Measurements from ENCODE around the gene MAML2. TPM values are rescaled to one million over a fixed set of nuclear protein-coding genes. Genes with fewer than 3 reads are reported as not detected.

The MAML2 gene
- total RNA-seq, 2 experiments from 2014 or later: 11.8 to 12.5 TPM

DNA sequence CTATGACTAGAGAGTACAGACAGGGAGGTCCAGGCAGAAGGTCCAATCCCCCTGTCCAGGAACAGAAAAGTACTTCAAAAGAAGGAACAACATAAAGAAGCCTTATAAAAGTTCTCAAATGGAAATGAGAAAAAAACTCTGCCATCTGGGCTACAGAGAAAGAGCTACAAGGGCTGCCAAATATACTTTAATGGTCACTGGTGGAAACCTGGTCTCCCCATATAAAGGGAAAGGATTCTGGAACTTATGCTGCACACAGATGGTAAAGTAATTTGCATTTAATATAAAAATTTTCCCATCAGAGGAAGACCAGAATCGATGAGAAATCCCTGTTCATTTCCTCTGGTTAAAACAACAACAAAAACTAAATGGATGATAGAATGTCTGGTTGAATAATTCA is 299.7 kb downstream of the MAML2 start:
- H3K36me3 Mint-ChIP-seq (ENCODE audit: low read depth): peaks cover 14% of the 10 kb centered on the region
- no peaks in the 10 kb centered on the region for H3K9me3 Mint-ChIP-seq
- POLR2A ChIA-PET: no interaction called here
- no peak overlapping the region for H3K4me3 Mint-ChIP-seq
- no peaks in the 10 kb centered on the region for H3K27me3 Mint-ChIP-seq
- intact Hi-C loops (cut with micrococcal nuclease): no loop called here
- CTCF ChIA-PET: no interaction called here
- TF ChIP-seq, protein P1, sequence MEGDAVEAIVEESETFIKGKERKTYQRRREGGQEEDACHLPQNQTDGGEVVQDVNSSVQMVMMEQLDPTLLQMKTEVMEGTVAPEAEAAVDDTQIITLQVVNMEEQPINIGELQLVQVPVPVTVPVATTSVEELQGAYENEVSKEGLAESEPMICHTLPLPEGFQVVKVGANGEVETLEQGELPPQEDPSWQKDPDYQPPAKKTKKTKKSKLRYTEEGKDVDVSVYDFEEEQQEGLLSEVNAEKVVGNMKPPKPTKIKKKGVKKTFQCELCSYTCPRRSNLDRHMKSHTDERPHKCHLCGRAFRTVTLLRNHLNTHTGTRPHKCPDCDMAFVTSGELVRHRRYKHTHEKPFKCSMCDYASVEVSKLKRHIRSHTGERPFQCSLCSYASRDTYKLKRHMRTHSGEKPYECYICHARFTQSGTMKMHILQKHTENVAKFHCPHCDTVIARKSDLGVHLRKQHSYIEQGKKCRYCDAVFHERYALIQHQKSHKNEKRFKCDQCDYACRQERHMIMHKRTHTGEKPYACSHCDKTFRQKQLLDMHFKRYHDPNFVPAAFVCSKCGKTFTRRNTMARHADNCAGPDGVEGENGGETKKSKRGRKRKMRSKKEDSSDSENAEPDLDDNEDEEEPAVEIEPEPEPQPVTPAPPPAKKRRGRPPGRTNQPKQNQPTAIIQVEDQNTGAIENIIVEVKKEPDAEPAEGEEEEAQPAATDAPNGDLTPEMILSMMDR (IDR thresholded peaks at IDR 0.05): no peak
- no peak for ATAC-seq
- H3K27ac Mint-ChIP-seq: no peak overlapping the region
- H3K4me1 Mint-ChIP-seq (ENCODE audit: low read depth): peaks cover 32% of the 10 kb centered on the region
- DNase-seq: no peak

DNA sequence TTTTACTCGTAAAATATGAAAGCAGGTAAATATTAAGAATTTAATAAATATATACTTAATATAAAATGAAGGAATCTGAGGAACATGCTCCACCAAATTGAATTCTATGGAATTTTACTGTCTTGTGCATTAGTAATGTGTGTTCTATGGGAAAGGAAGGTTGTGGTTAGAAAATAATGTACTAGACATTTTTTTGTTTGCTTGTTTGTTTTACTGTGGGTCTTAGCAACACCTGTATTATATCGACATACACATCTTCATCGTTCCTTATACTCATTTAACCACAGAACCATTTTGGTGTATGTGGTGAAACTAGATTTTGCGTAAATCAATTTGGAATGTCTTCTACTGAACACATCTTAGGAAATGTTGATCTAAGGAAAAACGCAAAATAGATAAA is 304.9 kb downstream of the MAML2 start:
- no peak for ATAC-seq
- Mint-ChIP-seq H3K27me3 (no peaks in the 10 kb centered on the region), H3K27ac (no peak overlapping the region), H3K4me1 (ENCODE audit: low read depth) (peaks cover 25% of the 10 kb centered on the region), H3K4me3 (no peak overlapping the region), H3K9me3 (no peaks in the 10 kb centered on the region), H3K36me3 (ENCODE audit: low read depth) (peaks cover 14% of the 10 kb centered on the region)
- ChIA-PET POLR2A (no interaction called here), CTCF (no interaction called here)
- TF ChIP-seq, protein P1 (IDR thresholded peaks at IDR 0.05): no peak
- DNase-seq: no peak
- intact Hi-C loops (cut with micrococcal nuclease): no loop called here

DNA sequence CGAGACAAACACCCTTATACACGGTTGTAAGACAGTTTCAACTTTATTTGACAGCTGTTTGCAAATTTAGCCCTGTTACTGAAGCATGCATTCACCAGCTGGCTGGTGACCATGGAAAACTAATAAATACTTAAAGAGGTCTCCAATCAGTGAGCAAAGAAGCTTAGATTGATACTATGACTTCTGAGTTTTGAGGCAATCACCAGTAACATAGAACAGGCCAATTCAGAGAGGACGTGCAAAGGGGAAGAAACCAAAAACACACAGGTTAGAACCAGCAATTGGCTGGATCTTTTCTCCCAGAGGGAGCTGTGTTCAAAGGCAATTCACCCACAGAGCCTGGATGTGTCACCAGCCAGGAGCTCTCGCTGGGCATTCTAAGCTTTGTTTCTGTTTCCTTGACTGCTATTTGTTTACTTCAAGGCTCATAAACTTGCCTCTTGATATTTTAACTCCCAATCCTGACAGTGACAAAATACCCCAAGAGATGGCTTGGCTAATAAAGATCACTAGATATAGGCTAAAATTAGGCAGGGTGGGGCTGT is 305.5 kb downstream of the MAML2 start:
- intact Hi-C loops (cut with micrococcal nuclease): no loop called here
- Mint-ChIP-seq H3K36me3 (ENCODE audit: low read depth) (peaks cover 16% of the 10 kb centered on the region), H3K9me3 (no peaks in the 10 kb centered on the region), H3K27ac (no peak overlapping the region), H3K4me1 (ENCODE audit: low read depth) (peaks cover 28% of the 10 kb centered on the region), H3K27me3 (no peaks in the 10 kb centered on the region), H3K4me3 (no peak overlapping the region)
- ATAC-seq: no peak
- TF ChIP-seq, protein P1 (IDR thresholded peaks at IDR 0.05): no peak
- CTCF ChIA-PET: no interaction called here
- no peak for DNase-seq
- POLR2A ChIA-PET: interaction anchor here (0.9 kb wide), 1 partner anchor 18 kb away, joined by 3 read pairs; no protein-coding TSS in a partner anchor

DNA sequence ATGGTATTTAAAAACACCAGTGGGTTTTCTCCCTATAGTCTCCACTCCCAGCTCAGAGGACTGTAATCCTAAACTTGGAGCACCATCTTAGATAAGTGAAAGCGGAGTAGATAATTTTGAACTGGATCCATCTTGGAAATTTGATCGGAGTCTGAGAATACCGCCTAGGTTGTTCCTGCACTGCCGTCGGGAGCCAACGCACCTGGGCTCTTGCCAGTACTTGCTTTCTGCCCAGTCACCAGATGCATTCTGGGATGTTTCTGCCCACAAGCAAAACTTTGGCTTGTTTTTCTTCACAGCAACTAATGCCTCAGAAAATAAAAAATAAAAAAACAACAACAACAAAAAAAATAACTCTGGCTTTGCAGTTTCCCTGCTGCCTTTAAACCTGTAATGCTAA is 306.1 kb downstream of the MAML2 start:
- Mint-ChIP-seq H3K36me3 (ENCODE audit: low read depth) (peaks cover 15% of the 10 kb centered on the region), H3K9me3 (no peaks in the 10 kb centered on the region), H3K4me1 (ENCODE audit: low read depth) (peaks cover 28% of the 10 kb centered on the region), H3K4me3 (no peak overlapping the region), H3K27me3 (no peaks in the 10 kb centered on the region), H3K27ac (no peak overlapping the region)
- DNase-seq: no peak
- CTCF ChIA-PET: interaction anchor here (1.4 kb wide), 1 partner anchor 17 kb away, joined by 4 read pairs; no protein-coding TSS in a partner anchor
- TF ChIP-seq, protein P1 (IDR thresholded peaks at IDR 0.05): no peak
- no peak for ATAC-seq
- POLR2A ChIA-PET: interaction anchor here (0.9 kb wide), 1 partner anchor 17 kb away, joined by 3 read pairs; no protein-coding TSS in a partner anchor
- intact Hi-C loops (cut with micrococcal nuclease): no loop called here

DNA sequence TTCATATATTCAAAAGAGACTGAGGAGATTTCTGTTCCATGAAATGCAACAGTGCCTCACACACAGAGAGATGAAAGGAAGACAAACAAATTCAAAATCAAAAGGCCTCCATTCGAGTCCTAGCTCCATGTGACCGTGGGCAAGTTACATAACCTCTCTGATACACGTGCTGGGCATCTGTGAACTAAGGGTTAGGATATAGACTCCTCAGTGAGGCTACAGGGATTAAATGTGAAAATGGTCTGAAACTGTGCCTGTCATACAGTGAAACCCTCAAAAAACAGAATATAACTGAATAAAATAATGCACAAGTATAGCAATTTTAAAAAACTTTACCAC is 307.3 kb downstream of the MAML2 start:
- intact Hi-C loops (cut with micrococcal nuclease): no loop called here
- Mint-ChIP-seq H3K36me3 (ENCODE audit: low read depth) (peaks cover 10% of the 10 kb centered on the region), H3K9me3 (no peaks in the 10 kb centered on the region), H3K27me3 (no peaks in the 10 kb centered on the region), H3K4me3 (no peak overlapping the region), H3K4me1 (ENCODE audit: low read depth) (peaks cover 26% of the 10 kb centered on the region), H3K27ac (no peak overlapping the region)
- DNase-seq: no peak
- TF ChIP-seq, protein P1 (IDR thresholded peaks at IDR 0.05): no peak
- no peak for ATAC-seq
- ChIA-PET POLR2A (interaction anchor here (0.6 to 1.0 kb wide), 2 partner anchors 16 to 71 kb away, joined by 3 read pairs; no protein-coding TSS in a partner anchor), CTCF (interaction anchor here (1.2 to 1.5 kb wide), 3 partner anchors 10 to 20 kb away, joined by 3 to 4 read pairs (median 3); no protein-coding TSS in a partner anchor)

Measured in activated CD8-positive, alpha-beta T cell treated with anti-CD3 and anti-CD28 coated beads for 36 hours (primary cell).